GM18505 (cell line): ENCODE measurements around the gene CRTC3.

ENCODE experiments used
- ATAC-seq: cut with Tn5 transposase; IDR thresholded peaks from one replicate; pipeline ENCODE4 v1.9.1; 2021; ENCODE audit not compliant: unreplicated experiment
- POLR2A ChIP-seq: IDR thresholded peaks from 4 replicates; pipeline ENCODE4 v1.6.1; 2011; ENCODE audit warnings: borderline replicate concordance; ENCODE audit not compliant: insufficient read depth, insufficient read length; ENCODE audit errors: extremely low read depth

CRTC3 gene

GRCh38 chr15:90690585-90690984 is 160.9 kb downstream of the CRTC3 start:
- TF ChIP-seq POLR2A = no peak
- no peak for ATAC-seq

DNA sequence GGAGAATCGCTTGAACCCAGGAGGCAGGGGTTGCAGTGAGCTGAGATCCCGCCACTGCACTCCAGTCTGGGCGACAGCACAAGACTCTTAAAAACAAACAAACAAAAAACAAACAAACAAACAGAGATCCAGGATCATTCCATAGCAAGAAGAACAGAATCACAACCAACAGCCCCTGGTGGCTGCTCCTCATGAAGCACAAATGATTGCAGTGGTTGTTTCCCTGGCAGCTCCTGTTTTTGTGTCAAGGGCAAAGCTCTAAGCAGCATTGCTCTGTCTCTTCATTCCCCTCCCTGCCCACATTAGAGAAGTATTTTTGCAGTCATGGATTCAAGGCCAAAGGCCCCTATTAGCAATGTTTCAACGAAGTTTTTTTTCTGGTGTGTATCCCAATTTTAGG is 161.6 kb downstream of the CRTC3 start:
- ATAC-seq = no peak
- TF ChIP-seq POLR2A = no peak

GRCh38 chr15:90691982-90692773 is 162.5 kb downstream of the CRTC3 start:
- peak; percentile 50 for TF ChIP-seq POLR2A
- ATAC-seq = peak; percentile 49
